Transverse colon (tissue), 4 donors: Measurements from ENCODE around the gene SARDH.

Source experiments
- CTCF ChIP-seq, 5 experiments: fragments of 200-600 bp in 3 of 5; fragments of 450-650 bp in 2 of 5; sonication (generic) in 3 of 5; IDR thresholded peaks; 1 replicate in 2 of 5; 2 replicates in 3 of 5; pipeline ENCODE4 v1.5.1; 2016 to 2017; ENCODE audit warnings: antibody characterized with exemption in 5 of 5, inconsistent platforms in 3 of 5, mild to moderate bottlenecking in 2 of 5, moderate library complexity in 1 of 5
- EP300 ChIP-seq: sonication (generic); formaldehyde crosslinking; IDR thresholded peaks from one replicate; pipeline ENCODE4 v1.6.1; 2017; ENCODE audit warnings: antibody characterized with exemption, low read depth
- POLR2A ChIP-seq: fragments of 450-650 bp; IDR thresholded peaks from one replicate; pipeline ENCODE4 v1.6.1; 2016; ENCODE audit warnings: antibody characterized with exemption, mild to moderate bottlenecking, moderate library complexity
- POLR2AphosphoS5 ChIP-seq, 3 donors: sonication (generic); formaldehyde crosslinking; IDR thresholded peaks; one replicate each; pipeline ENCODE4 v1.6.1; 2016; ENCODE audit warnings: antibody characterized with exemption in 3 of 3

- TF ChIP-seq POLR2A (no peak), CTCF (IDR thresholded peaks at IDR 0.05) (no peak), EP300 (no peak), POLR2AphosphoS5 (IDR thresholded peaks at IDR 0.05) (no peak)
Observed at GRCh38 chr9:133739408-133740280, 1.5 kb upstream of the SARDH start.
